Left renal pelvis (tissue), 4 donors: ENCODE data around the gene TSPYL6. TPM values are rescaled to one million over a fixed set of nuclear protein-coding genes. Genes with fewer than 3 reads are reported as not detected.

Experiments used
- DNase-seq, 4 donors: peaks; one replicate each; pipeline ENCODE4 v3.0.0-alpha.2; 2013; ENCODE audit warnings: low read depth in 4 of 4, low spot score in 3 of 4
- polyA plus RNA-seq, 4 donors: library from polyadenylated mRNA; unstranded; fragments of 120-200 nt; gene quantifications; one replicate each; pipeline ENCODE4 v1.2.1, GENCODE V29; 2013; ENCODE audit not compliant: insufficient read length in 4 of 4

Gene TSPYL6
- polyA plus RNA-seq, 4 donors, result 0.10 to 0.29 TPM; not detected in 2

- DNase-seq, result no peak
These were observed 3.6 kb upstream of the TSPYL6 start for GRCh38 chr2:54259413-54260240.

- DNase-seq, result no peak
These were observed 2.1 kb upstream of the TSPYL6 start for GRCh38 chr2:54258166-54258565.

- DNase-seq, result no peak
These were observed 569 bp downstream of the TSPYL6 start for GRCh38 chr2:54255230-54256090.

GRCh38 chr2:54254180-54254579 lies 1.8 kb downstream of the TSPYL6 start:
- no peak for DNase-seq

GRCh38 chr2:54249629-54250028 lies 6.4 kb downstream of the TSPYL6 start:
- DNase-seq, result no peak

- no peak for DNase-seq
These were observed 8.9 kb downstream of the TSPYL6 start for GRCh38 chr2:54247115-54247514.

- no peak for DNase-seq
These were observed 15.2 kb downstream of the TSPYL6 start for GRCh38 chr2:54240515-54241469.

GRCh38 chr2:54239427-54239826 lies 16.6 kb downstream of the TSPYL6 start:
- no peak for DNase-seq

GRCh38 chr2:54237428-54237827 lies 18.6 kb downstream of the TSPYL6 start:
- no peak for DNase-seq

- DNase-seq, result no peak
These were observed 22.0 kb downstream of the TSPYL6 start for GRCh38 chr2:54233832-54234649.

- DNase-seq, result no peak
These were observed 27.1 kb downstream of the TSPYL6 start for GRCh38 chr2:54228945-54229344.

- no peak for DNase-seq
These were observed 28.2 kb downstream of the TSPYL6 start for GRCh38 chr2:54227798-54228197.

- no peak for DNase-seq
These were observed 29.8 kb downstream of the TSPYL6 start for GRCh38 chr2:54226260-54226659.

GRCh38 chr2:54224997-54225396 lies 31.0 kb downstream of the TSPYL6 start:
- DNase-seq, result no peak

- DNase-seq, result no peak
These were observed 42.9 kb downstream of the TSPYL6 start for GRCh38 chr2:54213082-54213481.

GRCh38 chr2:54212456-54212855 lies 43.6 kb downstream of the TSPYL6 start:
- DNase-seq, result no peak

- DNase-seq, result no peak
These were observed 46.6 kb downstream of the TSPYL6 start for GRCh38 chr2:54209379-54209778.

- no peak for DNase-seq
These were observed 47.4 kb downstream of the TSPYL6 start for GRCh38 chr2:54208364-54209240.
